HFF-Myc (cell line): ENCODE data around the gene MCOLN1.
"Not testable (repeated sequence)": the region's sequence is repeated elsewhere in the genome, so short reads cannot be mapped to it uniquely, and the experiment has no call there.

ENCODE experiments used
- DNase-seq: peaks from one replicate; pipeline ENCODE4 v3.0.0-alpha.2; 2011; ENCODE audit warnings: low read depth; ENCODE audit errors: extremely low read depth
- H3K4me3 ChIP-seq: replicated peaks from 2 replicates; pipeline ENCODE4 v1.5.1; 2011; ENCODE audit warnings: low read depth, mild to moderate bottlenecking, control low read depth, low read length
- CTCF ChIP-seq: IDR thresholded peaks from 2 replicates; pipeline ENCODE4 v1.5.1; 2012; ENCODE audit warnings: mild to moderate bottlenecking, low read depth, low read length, control low read depth; ENCODE audit errors: missing control alignments

MCOLN1 gene

GRCh38 chr19:7535998-7536695, 13.7 kb downstream of the MCOLN1 start:
- DNase-seq, result no peak
- peak overlapping the region; percentile 63 for H3K4me3 ChIP-seq
- no peak for TF ChIP-seq CTCF

- not testable (repeated sequence) for H3K4me3 ChIP-seq, DNase-seq
Measured at GRCh38 chr19:7538990-7539389, 16.6 kb downstream of the MCOLN1 start.

- no peak for TF ChIP-seq CTCF
- no peak overlapping the region for H3K4me3 ChIP-seq
- no peak for DNase-seq
Measured at GRCh38 chr19:7539827-7540425, 17.5 kb downstream of the MCOLN1 start.

- no peak for TF ChIP-seq CTCF
- no peak for DNase-seq
- H3K4me3 ChIP-seq, result no peak overlapping the region
Measured at GRCh38 chr19:7540761-7541474, 18.5 kb downstream of the MCOLN1 start.

- TF ChIP-seq CTCF, result no peak
- H3K4me3 ChIP-seq, result no peak overlapping the region
Measured at GRCh38 chr19:7541475-7541824, 19.0 kb downstream of the MCOLN1 start.

GRCh38 chr19:7541828-7542443, 19.5 kb downstream of the MCOLN1 start:
- TF ChIP-seq CTCF, result no peak
- DNase-seq, result no peak
- no peak overlapping the region for H3K4me3 ChIP-seq

More at GRCh38 chr19:7541475-7541824, 19.0 kb downstream of the MCOLN1 start:
- DNase-seq, result no peak

- no peak for DNase-seq
- no peak for TF ChIP-seq CTCF
- no peak overlapping the region for H3K4me3 ChIP-seq
Measured at GRCh38 chr19:7542556-7543348, 20.3 kb downstream of the MCOLN1 start.
